ENCODE data around the gene NUP93.

- TF ChIP-seq CTCF (IDR thresholded peaks at IDR 0.05) (no peak), POLR2A (IDR thresholded peaks at IDR 0.05) (no peak)
Observed at GRCh38 chr16:56787167-56787566, 57.2 kb downstream of the NUP93 start.
